Ovary (tissue), 3 donors: ENCODE results near the gene RBM5.

ENCODE experiments used
- CTCF ChIP-seq, 3 donors: fragments of 450-650 bp in 2 of 3; fragments of 200-600 bp in 1 of 3; IDR thresholded peaks; one replicate each; pipeline versions ENCODE4 v1.5.1 to v1.8.0; 2016 to 2022; ENCODE audit warnings: antibody characterized with exemption in 3 of 3, mild to moderate bottlenecking in 1 of 3
- EP300 ChIP-seq: sonication (generic); formaldehyde crosslinking; IDR thresholded peaks from one replicate; pipeline ENCODE4 v1.6.1; 2017; ENCODE audit warnings: antibody characterized with exemption
- POLR2A ChIP-seq: fragments of 450-650 bp; IDR thresholded peaks from one replicate; pipeline ENCODE4 v1.6.1; 2017; ENCODE audit warnings: antibody characterized with exemption, mild to moderate bottlenecking, moderate library complexity
- donor health status: DM: no; HTN: no; CAD: no.

DNA sequence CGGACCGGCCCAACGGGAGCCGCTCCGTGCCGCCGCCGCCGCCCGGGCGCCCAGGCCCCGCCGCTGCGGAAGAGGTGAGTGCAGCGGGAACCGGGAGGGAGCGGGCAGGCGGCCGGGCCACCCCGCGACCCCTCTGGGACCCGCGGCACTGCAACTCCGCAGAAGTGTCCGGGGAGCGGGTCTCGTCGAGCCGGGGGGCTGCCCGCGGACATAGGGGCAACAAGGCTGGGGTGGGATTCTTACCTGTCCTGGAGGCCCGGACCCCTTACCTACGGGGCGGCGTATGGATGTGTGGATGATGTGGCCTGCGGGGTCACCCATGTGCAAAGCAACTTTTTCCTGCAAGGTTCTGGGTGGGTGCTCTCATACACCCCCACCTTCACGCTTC lies 66.8 kb downstream of the RBM5 start:
- TF ChIP-seq POLR2A (no peak), CTCF (IDR thresholded peaks at IDR 0.05) (no peak), EP300 (no peak)
